GM12878 (cell line): ENCODE data around the gene ACTR5. TPM values are rescaled to one million over a fixed set of nuclear protein-coding genes. Genes with fewer than 3 reads are reported as not detected.

Experiments
- ATAC-seq: fragments of 200-7000 bp; cut with Tn5 transposase; 3 replicates; pipeline ENCODE4 v1.9.1; 2020; ENCODE audit warnings: mild to moderate bottlenecking, moderate library complexity
- BruUV-seq: library from RNA; stranded (reverse); fragments of 400-500 nt; replicated peaks from 2 replicates; lab custom pipeline; 2021; lab: Mats Ljungman, UMichigan
- CTCF ChIA-PET: fragments of 300-600 bp; sonication (Branson Sonifier 250); formaldehyde crosslinking; extraction: SDS; loops from one replicate; lab custom pipeline; 2021; ENCODE audit warnings: inconsistent platforms; lab: Yijun Ruan, JAX
- POLR2A ChIA-PET: fragments of 350-600 bp; formaldehyde crosslinking; extraction: SDS; loops from one replicate; lab custom pipeline; 2021; ENCODE audit warnings: inconsistent platforms; lab: Charles Lee
- RAD21 ChIA-PET: fragments of 300-600 bp; sonication (Branson Sonifier 250); formaldehyde crosslinking; loops from one replicate; lab custom pipeline; 2023; ENCODE audit warnings: antibody characterized with exemption; ENCODE audit not compliant: unreplicated experiment; lab: Charles Lee
- SMC1A ChIA-PET: fragments of 300-600 bp; sonication (Branson Sonifier 250); formaldehyde crosslinking; loops from one replicate; lab custom pipeline; 2023; ENCODE audit not compliant: unreplicated experiment, uncharacterized antibody; lab: Charles Lee
- DNase-seq: peaks from one replicate; pipeline ENCODE4 v3.0.0-alpha.2; 2011; ENCODE audit warnings: low read depth, low spot score
- FAIRE-seq: peaks from 3 replicates; lab custom pipeline; 2011; peaks lifted over from hg19 to GRCh38; lab: Jason Lieb, UNC
- H2AFZ ChIP-seq: 2 replicates; pipeline ENCODE4 v1.6.0; 2011; ENCODE audit warnings: low read depth, low read length, control low read depth; ENCODE audit not compliant: control insufficient read depth
- H3K27ac ChIP-seq: 2 replicates; pipeline ENCODE4 v1.5.1; 2011; ENCODE audit warnings: control low read depth; ENCODE audit not compliant: control insufficient read depth, insufficient read depth
- H3K27me3 ChIP-seq, 2 experiments: replicated peaks in 1 of 2; 2 replicates each; pipeline versions ENCODE4 v1.6.0 to v1.6.1; 2011; ENCODE audit warnings: low read length in 1 of 2; ENCODE audit not compliant: control insufficient read depth in 2 of 2, insufficient read depth in 2 of 2
- H3K36me3 ChIP-seq, 2 experiments: 2 replicates each; pipeline ENCODE4 v1.5.1; 2011; ENCODE audit warnings: low read length in 1 of 2; ENCODE audit not compliant: control insufficient read depth in 2 of 2, insufficient read depth in 2 of 2
- H3K4me1 ChIP-seq: 2 replicates; pipeline ENCODE4 v1.6.1; 2011; ENCODE audit warnings: mild to moderate bottlenecking, low read length, moderate library complexity, mixed read lengths; ENCODE audit not compliant: control insufficient read depth, insufficient read depth
- H3K4me2 ChIP-seq: 2 replicates; pipeline ENCODE4 v1.6.0; 2011; ENCODE audit warnings: control low read depth; ENCODE audit not compliant: control insufficient read depth, insufficient read depth
- H3K4me3 ChIP-seq: fragments of 200-600 bp; sonication (generic); 2 replicates; pipeline ENCODE4 v1.5.1; 2016
- H3K79me2 ChIP-seq: 2 replicates; pipeline ENCODE4 v1.6.0; 2011; ENCODE audit warnings: low read length; ENCODE audit not compliant: control insufficient read depth, insufficient read depth
- H3K9ac ChIP-seq: 2 replicates; pipeline ENCODE4 v1.8.0; 2011; ENCODE audit warnings: low read length, control low read depth, mixed read lengths; ENCODE audit not compliant: control insufficient read depth, insufficient read depth
- H3K9me3 ChIP-seq: replicated peaks from 3 replicates; pipeline ENCODE4 v1.5.1; 2011; ENCODE audit warnings: mild to moderate bottlenecking, low read length; ENCODE audit not compliant: control insufficient read depth, insufficient read depth
- H4K20me1 ChIP-seq: 2 replicates; pipeline ENCODE4 v1.6.0; 2011; ENCODE audit not compliant: control insufficient read depth, insufficient read depth
- DPF2 ChIP-seq: fragments of 450-650 bp; IDR thresholded peaks from 2 replicates; pipeline ENCODE4 v1.6.1; 2017; ENCODE audit warnings: mild to moderate bottlenecking
- KAT2A ChIP-seq: conservative IDR thresholded peaks from 2 replicates; pipeline ENCODE4 v1.6.1; 2011; ENCODE audit warnings: low read depth, low read length; ENCODE audit not compliant: control insufficient read depth
- KLF5 ChIP-seq: fragments of 450-650 bp; IDR thresholded peaks from 2 replicates; pipeline ENCODE4 v1.6.1; 2014; ENCODE audit warnings: mild to moderate bottlenecking; ENCODE audit not compliant: partially characterized antibody
- MYC ChIP-seq: IDR thresholded peaks from 2 replicates; pipeline ENCODE4 v1.6.1; 2011; ENCODE audit warnings: mild to moderate bottlenecking, low read length, moderate library complexity, inconsistent platforms; ENCODE audit not compliant: insufficient read depth, insufficient replicate concordance, insufficient read length, severe bottlenecking
- NKRF ChIP-seq: fragments of 450-650 bp; conservative IDR thresholded peaks from 2 replicates; pipeline ENCODE4 v1.6.1; 2017; ENCODE audit warnings: mild to moderate bottlenecking, moderate library complexity
- PAX5 ChIP-seq: IDR thresholded peaks from 2 replicates; pipeline ENCODE4 v1.6.1; 2011; ENCODE audit warnings: low read depth, low read length, borderline replicate concordance
- PKNOX1 ChIP-seq: fragments of 450-650 bp; IDR thresholded peaks from 2 replicates; pipeline ENCODE4 v1.6.1; 2016; ENCODE audit warnings: mild to moderate bottlenecking
- RBBP5 ChIP-seq: fragments of 200-600 bp; sonication (generic); conservative IDR thresholded peaks from 2 replicates; pipeline ENCODE4 v1.6.1; 2016
- TCF7 ChIP-seq: IDR thresholded peaks from 2 replicates; pipeline ENCODE4 v1.6.1; 2014; ENCODE audit warnings: antibody characterized with exemption, borderline replicate concordance
- ZNF207 ChIP-seq: fragments of 450-650 bp; IDR thresholded peaks from 2 replicates; pipeline ENCODE4 v1.6.1; 2014; ENCODE audit warnings: antibody characterized with exemption, mild to moderate bottlenecking, borderline replicate concordance
- ZNF274 ChIP-seq: IDR thresholded peaks from one replicate; pipeline ENCODE4 v1.8.0; 2011; ENCODE audit not compliant: insufficient read length, insufficient read depth
- ZZZ3 ChIP-seq: IDR thresholded peaks from 2 replicates; pipeline ENCODE4 v1.6.1; 2011; ENCODE audit warnings: low read depth; ENCODE audit not compliant: control insufficient read depth, insufficient read length
- WGBS: methylation state at CpG from one replicate; pipeline ENCODE4 v1.1.6; 2016; ENCODE audit warnings: low lambda C conversion rate; ENCODE audit not compliant: insufficient replicate concordance, insufficient coverage; ENCODE audit errors: missing lambda C conversion rate; 5-methylcytosine and 5-hydroxymethylcytosine counted together
- in situ Hi-C: fragments of 300-500 bp; cut with MboI; formaldehyde crosslinking; loops from 9 replicates; pipeline ENCODE4 v1.14.3; 2018; ENCODE audit warnings: mixed read lengths
- intact Hi-C: fragments of 100-400 bp; cut with micrococcal nuclease; formaldehyde crosslinking; loops from one replicate; pipeline ENCODE4 v1.14.2; 2022; ENCODE audit not compliant: unreplicated experiment
- polyA plus RNA-seq, 11 experiments: library from polyadenylated mRNA; depleted of rRNA in 4 of 11; unstranded in 6 of 11; stranded (reverse) in 5 of 11; fragments of >200 nt; fragmentation: Nextera tagmentation in 4 of 11; fragmentation: Illumina TruSeq in 1 of 11; extraction: Ambion mirVana in 4 of 11; extraction: Trizol in 1 of 11; gene quantifications; 1 replicate in 1 of 11; 2 replicates in 10 of 11; pipeline versions ENCODE4 v1.2.1 to v1.2.3, GENCODE V29; 2011 to 2016; ENCODE audit warnings: inconsistent platforms in 2 of 11, missing spikeins in 2 of 11, low read depth in 1 of 11
- total RNA-seq, 4 experiments: library from RNA; depleted of rRNA in 3 of 4; stranded (reverse); fragments of >200 nt in 3 of 4; fragmentation: Illumina TruSeq in 1 of 4; extraction: Trizol in 1 of 4; gene quantifications; 2 replicates each; pipeline versions ENCODE4 v1.2.1 to v1.2.3, GENCODE V29; 2013 to 2021
- TF ChIP-seq, protein P1 (sequence below): fragments of 450-650 bp; IDR thresholded peaks from 2 replicates; pipeline ENCODE4 v1.6.1; 2017; ENCODE audit warnings: borderline replicate concordance

ACTR5 gene
- total and polyA plus RNA-seq, 10 of the 15 experiments (the other 5 are each of a cell fraction or from before 2014, with no cell fraction given) = 0.52 to 14.7 (median 8.8) TPM

DNA sequence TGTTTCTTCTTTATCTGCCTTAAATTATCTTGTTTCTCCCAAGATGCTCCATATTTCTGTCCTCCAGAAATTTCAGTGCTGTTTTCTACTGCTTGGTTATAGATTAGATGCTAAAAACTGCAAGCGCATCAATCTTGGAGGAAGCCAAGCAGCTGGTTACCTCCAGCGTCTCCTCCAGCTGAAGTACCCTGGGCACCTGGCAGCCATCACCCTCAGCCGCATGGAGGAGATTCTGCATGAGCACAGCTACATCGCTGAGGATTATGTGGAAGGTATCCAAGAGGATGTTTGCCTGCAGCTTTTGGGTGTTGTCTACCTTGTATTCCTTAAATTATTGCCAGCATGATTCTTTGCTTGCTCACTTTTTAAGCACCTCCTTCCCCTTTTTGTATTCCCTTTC, 3.8 kb downstream of the ACTR5 start:
- Histone ChIP-seq H3K9ac (no peak overlapping the region), H2AFZ (no peak overlapping the region), H3K4me2 (no peak overlapping the region), H4K20me1 (0 out of 2 replicates have a peak, but pooled peaks cover 3% of the 10 kb centered on the region), H3K4me1 (peaks cover 8% of the 10 kb centered on the region; the same call in 1 of the 2 replicates), H3K27me3 (no peaks in the 10 kb centered on the region), H3K9me3 (no peaks in the 10 kb centered on the region), H3K36me3 (peaks cover 6 to 18% of the 10 kb centered on the region in 2 experiments; a peak in 3 of 4 replicates), H3K79me2 (peaks cover 4% of the 10 kb centered on the region; the same call in 1 of the 2 replicates), H3K4me3 (no peak overlapping the region), H3K27ac (no peak overlapping the region)
- no TSS peak for BruUV-seq
- POLR2A ChIA-PET = interaction anchor here (2.2 kb wide), 1 partner anchor 12 kb away, joined by 5 read pairs; no protein-coding TSS in a partner anchor
- FAIRE-seq = no peak
- whole genome bisulfite sequencing = 98% methylated on average over 4 of the region's 4 CpGs
- ATAC-seq = no peak
- SMC1A ChIA-PET = interaction anchor here (0.7 to 6.4 kb wide), 26 partner anchors 8 to 182 kb away, joined by 3 to 67 read pairs (median 5); partner anchors contain the start of gene PPP1R16B
- intact Hi-C loops = loop anchor here (10.0 kb wide), 1 partner anchor 293 kb away; no protein-coding TSS in a partner anchor
- TF ChIP-seq ZNF274 (no peak), ZZZ3 (no peak), DPF2 (no peak), MYC (no peak), ZNF207 (no peak), PAX5 (no peak), NKRF (no peak), RBBP5 (no peak), KLF5 (no peak), TCF7 (no peak), PKNOX1 (no peak), KAT2A (no peak)
- TF ChIP-seq, protein P1, sequence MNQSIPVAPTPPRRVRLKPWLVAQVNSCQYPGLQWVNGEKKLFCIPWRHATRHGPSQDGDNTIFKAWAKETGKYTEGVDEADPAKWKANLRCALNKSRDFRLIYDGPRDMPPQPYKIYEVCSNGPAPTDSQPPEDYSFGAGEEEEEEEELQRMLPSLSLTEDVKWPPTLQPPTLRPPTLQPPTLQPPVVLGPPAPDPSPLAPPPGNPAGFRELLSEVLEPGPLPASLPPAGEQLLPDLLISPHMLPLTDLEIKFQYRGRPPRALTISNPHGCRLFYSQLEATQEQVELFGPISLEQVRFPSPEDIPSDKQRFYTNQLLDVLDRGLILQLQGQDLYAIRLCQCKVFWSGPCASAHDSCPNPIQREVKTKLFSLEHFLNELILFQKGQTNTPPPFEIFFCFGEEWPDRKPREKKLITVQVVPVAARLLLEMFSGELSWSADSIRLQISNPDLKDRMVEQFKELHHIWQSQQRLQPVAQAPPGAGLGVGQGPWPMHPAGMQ = no peak
- RAD21 ChIA-PET = interaction anchor here (0.8 to 7.7 kb wide), 18 partner anchors 9 to 297 kb away, joined by 3 to 84 read pairs (median 4); partner anchors contain the start of genes DHX35 and PPP1R16B
- in situ Hi-C loops = no loop called here
- no peak for DNase-seq
- CTCF ChIA-PET = interaction anchor here (0.5 to 11.2 kb wide), 45 partner anchors 12 to 344 kb away, joined by 3 to 138 read pairs (median 5); partner anchors contain the start of genes FAM83D, PPP1R16B, RALGAPB and SNHG17
